H9 (cell line): ENCODE results near the gene IL12RB2. TPM values are rescaled to one million over a fixed set of nuclear protein-coding genes. Genes with fewer than 3 reads are reported as not detected.

ENCODE experiments used
- DNase-seq: peaks from one replicate; pipeline ENCODE4 v3.0.0-alpha.2; 2017
- H2AFZ ChIP-seq: one replicate; pipeline ENCODE4 v1.6.1; 2013; ENCODE audit warnings: mild to moderate bottlenecking, low read length, control low read depth, moderate library complexity
- H2AK5ac ChIP-seq: 2 replicates; pipeline ENCODE4 v1.6.1; 2013; ENCODE audit warnings: low read length, control low read depth, mixed read lengths; ENCODE audit not compliant: insufficient read length
- H2BK120ac ChIP-seq: one replicate; pipeline ENCODE4 v1.6.1; 2013; ENCODE audit warnings: low read depth, mild to moderate bottlenecking, low read length, control low read depth, inconsistent platforms; ENCODE audit not compliant: poor library complexity, severe bottlenecking
- H2BK12ac ChIP-seq: 2 replicates; pipeline ENCODE4 v1.6.1; 2013; ENCODE audit warnings: low read length, control low read depth, mixed read lengths, low read depth; ENCODE audit not compliant: insufficient read length
- H2BK15ac ChIP-seq: 2 replicates; pipeline ENCODE4 v1.6.1; 2013; ENCODE audit warnings: low read depth, low read length, control low read depth
- H2BK20ac ChIP-seq: one replicate; pipeline ENCODE4 v1.6.1; 2013; ENCODE audit warnings: low read depth, mild to moderate bottlenecking, low read length, control low read depth, inconsistent platforms; ENCODE audit not compliant: poor library complexity, severe bottlenecking
- H2BK5ac ChIP-seq: 2 replicates; pipeline ENCODE4 v1.6.1; 2013; ENCODE audit warnings: low read length, control low read depth, mixed read lengths; ENCODE audit not compliant: insufficient read length
- H3K14ac ChIP-seq: 2 replicates; pipeline ENCODE4 v1.6.1; 2013; ENCODE audit warnings: low read length, control low read depth; ENCODE audit not compliant: insufficient read depth
- H3K18ac ChIP-seq: 2 replicates; pipeline ENCODE4 v1.6.1; 2013; ENCODE audit warnings: low read depth, mild to moderate bottlenecking, mixed read lengths, low read length, control low read depth; ENCODE audit not compliant: insufficient read length
- H3K23ac ChIP-seq: 2 replicates; pipeline ENCODE4 v1.6.1; 2013; ENCODE audit warnings: low read length, control low read depth, mixed read lengths, low read depth; ENCODE audit not compliant: insufficient read length
- H3K23me2 ChIP-seq: 2 replicates; pipeline ENCODE4 v1.6.1; 2013; ENCODE audit warnings: low read depth, mild to moderate bottlenecking, mixed read lengths, low read length, control low read depth; ENCODE audit not compliant: insufficient read length, poor library complexity, severe bottlenecking
- H3K27ac ChIP-seq: 2 replicates; pipeline ENCODE4 v1.5.1; 2013; ENCODE audit warnings: low read length, control low read depth, mixed read lengths, low read depth; ENCODE audit not compliant: insufficient read length
- H3K27me3 ChIP-seq: 2 replicates; pipeline ENCODE4 v1.6.1; 2013; ENCODE audit warnings: low read length, control low read depth, inconsistent platforms; ENCODE audit not compliant: insufficient read depth
- H3K4ac ChIP-seq: 2 replicates; pipeline ENCODE4 v1.6.1; 2013; ENCODE audit warnings: low read depth, mild to moderate bottlenecking, control low read depth, inconsistent platforms, low read length, moderate library complexity
- H3K4me1 ChIP-seq: 2 replicates; pipeline ENCODE4 v1.6.1; 2013; ENCODE audit warnings: low read length, control low read depth, inconsistent platforms; ENCODE audit not compliant: insufficient read depth
- H3K4me2 ChIP-seq: 2 replicates; pipeline ENCODE4 v1.6.1; 2013; ENCODE audit warnings: low read length, control low read depth, mixed read lengths; ENCODE audit not compliant: insufficient read length, insufficient read depth
- H3K56ac ChIP-seq: 2 replicates; pipeline ENCODE4 v1.6.1; 2013; ENCODE audit warnings: low read depth, mild to moderate bottlenecking, mixed read lengths, low read length, control low read depth; ENCODE audit not compliant: insufficient read length
- H3K79me1 ChIP-seq: 2 replicates; pipeline ENCODE4 v1.6.1; 2013; ENCODE audit warnings: low read depth, mild to moderate bottlenecking, moderate library complexity, low read length, control low read depth, inconsistent platforms; ENCODE audit not compliant: insufficient read depth, poor library complexity, severe bottlenecking
- H3K79me2 ChIP-seq: 2 replicates; pipeline ENCODE4 v1.6.1; 2013; ENCODE audit warnings: low read length, control low read depth, inconsistent platforms; ENCODE audit not compliant: insufficient read depth
- H3K9ac ChIP-seq: 2 replicates; pipeline ENCODE4 v1.6.1; 2013; ENCODE audit warnings: low read length, control low read depth, mixed read lengths; ENCODE audit not compliant: insufficient read length; ENCODE audit errors: extremely low read depth
- H3K9me3 ChIP-seq: one replicate; pipeline ENCODE4 v1.6.1; 2013; ENCODE audit warnings: low read depth, low read length, inconsistent platforms; ENCODE audit not compliant: control insufficient read depth
- H3T11ph ChIP-seq: one replicate; pipeline ENCODE4 v1.6.1; 2013; ENCODE audit warnings: mild to moderate bottlenecking, low read length, control low read depth, inconsistent platforms
- H4K20me1 ChIP-seq: one replicate; pipeline ENCODE4 v1.6.1; 2013; ENCODE audit not compliant: control insufficient read depth, insufficient read length, insufficient read depth
- H4K5ac ChIP-seq: 2 replicates; pipeline ENCODE4 v1.6.1; 2013; ENCODE audit warnings: low read depth, mild to moderate bottlenecking, mixed read lengths, low read length, control low read depth; ENCODE audit not compliant: insufficient read length
- H4K8ac ChIP-seq: replicated peaks from 2 replicates; pipeline ENCODE4 v1.6.1; 2013; ENCODE audit warnings: low read length, control low read depth, mixed read lengths, low read depth; ENCODE audit not compliant: insufficient read length
- H4K91ac ChIP-seq: 2 replicates; pipeline ENCODE4 v1.6.1; 2013; ENCODE audit warnings: low read depth, mild to moderate bottlenecking, moderate library complexity, mixed read lengths, low read length, control low read depth; ENCODE audit not compliant: insufficient read length
- H3K27ac Mint-ChIP-seq, 3 experiments: 2 replicates in 2 of 3; 3 replicates in 1 of 3; pipeline ENCODE4 v1.8.0; 2020 to 2021; ENCODE audit warnings: mixed read lengths in 3 of 3, mild to moderate bottlenecking in 1 of 3, moderate library complexity in 1 of 3
- H3K27me3 Mint-ChIP-seq: 2 replicates; pipeline ENCODE4 v1.8.0; 2021; ENCODE audit warnings: low read depth, mild to moderate bottlenecking, moderate library complexity, mixed read lengths
- H3K36me3 Mint-ChIP-seq, 3 experiments: 2 replicates in 2 of 3; 3 replicates in 1 of 3; pipeline ENCODE4 v1.8.0; 2020 to 2021; ENCODE audit warnings: low read depth in 3 of 3, mixed read lengths in 3 of 3; ENCODE audit not compliant: insufficient read depth in 1 of 3
- H3K4me1 Mint-ChIP-seq, 2 experiments: 2 replicates each; pipeline ENCODE4 v1.8.0; 2020; ENCODE audit warnings: mixed read lengths in 2 of 2
- H3K4me3 Mint-ChIP-seq, 2 experiments: 2 replicates in 1 of 2; 3 replicates in 1 of 2; pipeline ENCODE4 v1.8.0; 2020 to 2021; ENCODE audit warnings: mild to moderate bottlenecking in 2 of 2, mixed read lengths in 2 of 2, moderate library complexity in 1 of 2
- H3K9me3 Mint-ChIP-seq, 2 experiments: 2 replicates in 1 of 2; 3 replicates in 1 of 2; pipeline ENCODE4 v1.8.0; 2020; ENCODE audit warnings: mild to moderate bottlenecking in 2 of 2, mixed read lengths in 2 of 2, moderate library complexity in 1 of 2
- CTCF ChIP-seq: fragments of 200-600 bp; sonication (generic); conservative IDR thresholded peaks from 3 replicates; pipeline ENCODE4 v1.8.0; 2021; ENCODE audit warnings: antibody characterized with exemption, mild to moderate bottlenecking
- WGBS: extraction: QIAGEN DNeasy Blood & Tissue Kit; methylation state at CpG from one replicate; pipeline ENCODE4 v1.1.7; 2013; ENCODE audit warnings: missing lambda C conversion rate, low lambda C conversion rate, mixed read lengths; ENCODE audit not compliant: insufficient read length; ENCODE audit errors: extremely low coverage; 5-methylcytosine and 5-hydroxymethylcytosine counted together
- total RNA-seq: library from RNA; stranded (reverse); gene quantifications from 2 replicates; pipeline ENCODE4 v1.2.1, GENCODE V29; 2021

Gene IL12RB2
- total RNA-seq, 1 experiment from 2014 or later = 0.77 TPM

DNA sequence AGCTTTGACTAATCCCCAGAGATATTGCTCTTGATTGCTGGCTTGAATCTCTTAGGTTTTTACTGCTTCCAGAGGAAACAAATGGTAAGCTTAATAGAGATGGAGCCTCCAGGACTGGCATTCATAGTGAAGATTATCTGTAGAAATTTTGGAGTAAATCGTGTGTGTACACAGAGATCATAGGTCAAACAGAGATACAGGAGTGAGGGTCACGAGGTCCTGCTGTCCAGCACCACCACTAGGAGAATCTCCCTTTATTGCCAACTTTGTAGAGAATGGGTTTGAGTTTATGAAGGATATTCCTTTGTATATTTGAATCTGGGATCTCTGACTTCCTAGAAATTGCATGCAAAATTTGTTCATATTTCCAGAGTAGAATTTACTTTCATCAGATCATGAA lies 130.3 kb downstream of the IL12RB2 start:
- Histone ChIP-seq H3K56ac (no peak overlapping the region), H3K9me3 (no peaks in the 10 kb centered on the region)
- H3K4me1 Mint-ChIP-seq = peaks cover 8 to 12% of the 10 kb centered on the region in 2 experiments

More for the DNA sequence above, 130.3 kb downstream of the IL12RB2 start:
- H3K18ac ChIP-seq = no peak overlapping the region
- no peak overlapping the region for H2BK120ac ChIP-seq
- no peak overlapping the region for H2BK20ac ChIP-seq
- H2AFZ ChIP-seq = no peak overlapping the region
- no peak overlapping the region for H2BK5ac ChIP-seq
- H3K79me2 ChIP-seq = no peaks in the 10 kb centered on the region
- no peak overlapping the region for H3K14ac ChIP-seq
- no peak overlapping the region for H4K5ac ChIP-seq
- no peaks in the 10 kb centered on the region for H3K4me1 ChIP-seq
- no peak overlapping the region for H4K91ac ChIP-seq
- H3K27ac ChIP-seq = no peak overlapping the region
- H3K27me3 ChIP-seq = no peaks in the 10 kb centered on the region
- Mint-ChIP-seq H3K9me3 (no peaks in the 10 kb centered on the region), H3K36me3 (no peaks in the 10 kb centered on the region), H3K27me3 (no peaks in the 10 kb centered on the region), H3K4me3 (no peak overlapping the region), H3K27ac (no peak overlapping the region)
- no peaks in the 10 kb centered on the region for H3K23me2 ChIP-seq
- no peaks in the 10 kb centered on the region for H4K20me1 ChIP-seq
- no peak overlapping the region for H3K4me2 ChIP-seq
- no peak for TF ChIP-seq CTCF
- WGBS = no CpG with 5 or more reads among the region's 2 CpGs
- no peak overlapping the region for H4K8ac ChIP-seq
- H3T11ph ChIP-seq = no peak overlapping the region
- H3K23ac ChIP-seq = no peak overlapping the region
- H2BK12ac ChIP-seq = no peak overlapping the region
- no peak for DNase-seq
- H3K4ac ChIP-seq = no peak overlapping the region
- no peak overlapping the region for H3K9ac ChIP-seq
- no peak overlapping the region for H2AK5ac ChIP-seq
- no peaks in the 10 kb centered on the region for H3K79me1 ChIP-seq
- H2BK15ac ChIP-seq = no peak overlapping the region
